ENCODE measurements around the gene IL4. TPM values are rescaled to one million over a fixed set of nuclear protein-coding genes. Genes with fewer than 3 reads are reported as not detected.

The IL4 gene
- total RNA-seq, 1 donor from 2014 or later: not detected

DNA sequence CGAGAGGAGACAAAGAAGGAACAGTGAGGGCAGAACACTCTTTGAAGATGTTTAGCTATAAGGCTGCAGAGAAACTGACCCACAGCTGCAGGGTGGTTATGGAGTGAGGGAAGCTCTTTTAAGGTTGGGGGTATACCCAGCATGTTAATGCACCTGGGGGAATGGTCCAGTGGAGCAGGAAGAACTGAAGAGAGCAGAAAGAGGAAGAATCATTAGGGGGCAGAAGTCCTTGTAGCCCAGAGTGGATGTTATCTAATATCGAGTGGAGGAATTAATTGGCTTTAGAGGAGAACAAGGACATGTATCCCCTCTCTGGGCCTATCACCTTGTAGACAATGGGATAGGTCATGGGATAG, 7.7 kb downstream of the IL4 start:
- Histone ChIP-seq H3K27ac (no peak overlapping the region), H3K27me3 (no peaks in the 10 kb centered on the region), H3K4me1 (peaks cover 9 to 16% of the 10 kb centered on the region in 2 donors), H3K4me3 (no peak overlapping the region), H3K36me3 (no peaks in the 10 kb centered on the region), H3K9me3 (no peaks in the 10 kb centered on the region)
- TF ChIP-seq, protein P1, sequence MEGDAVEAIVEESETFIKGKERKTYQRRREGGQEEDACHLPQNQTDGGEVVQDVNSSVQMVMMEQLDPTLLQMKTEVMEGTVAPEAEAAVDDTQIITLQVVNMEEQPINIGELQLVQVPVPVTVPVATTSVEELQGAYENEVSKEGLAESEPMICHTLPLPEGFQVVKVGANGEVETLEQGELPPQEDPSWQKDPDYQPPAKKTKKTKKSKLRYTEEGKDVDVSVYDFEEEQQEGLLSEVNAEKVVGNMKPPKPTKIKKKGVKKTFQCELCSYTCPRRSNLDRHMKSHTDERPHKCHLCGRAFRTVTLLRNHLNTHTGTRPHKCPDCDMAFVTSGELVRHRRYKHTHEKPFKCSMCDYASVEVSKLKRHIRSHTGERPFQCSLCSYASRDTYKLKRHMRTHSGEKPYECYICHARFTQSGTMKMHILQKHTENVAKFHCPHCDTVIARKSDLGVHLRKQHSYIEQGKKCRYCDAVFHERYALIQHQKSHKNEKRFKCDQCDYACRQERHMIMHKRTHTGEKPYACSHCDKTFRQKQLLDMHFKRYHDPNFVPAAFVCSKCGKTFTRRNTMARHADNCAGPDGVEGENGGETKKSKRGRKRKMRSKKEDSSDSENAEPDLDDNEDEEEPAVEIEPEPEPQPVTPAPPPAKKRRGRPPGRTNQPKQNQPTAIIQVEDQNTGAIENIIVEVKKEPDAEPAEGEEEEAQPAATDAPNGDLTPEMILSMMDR (IDR thresholded peaks at IDR 0.05): no peak
- DNase-seq (ENCODE audit: low spot score in 2 of 2): no peak
- intact Hi-C loops (cut with DNase I): no loop called here

DNA sequence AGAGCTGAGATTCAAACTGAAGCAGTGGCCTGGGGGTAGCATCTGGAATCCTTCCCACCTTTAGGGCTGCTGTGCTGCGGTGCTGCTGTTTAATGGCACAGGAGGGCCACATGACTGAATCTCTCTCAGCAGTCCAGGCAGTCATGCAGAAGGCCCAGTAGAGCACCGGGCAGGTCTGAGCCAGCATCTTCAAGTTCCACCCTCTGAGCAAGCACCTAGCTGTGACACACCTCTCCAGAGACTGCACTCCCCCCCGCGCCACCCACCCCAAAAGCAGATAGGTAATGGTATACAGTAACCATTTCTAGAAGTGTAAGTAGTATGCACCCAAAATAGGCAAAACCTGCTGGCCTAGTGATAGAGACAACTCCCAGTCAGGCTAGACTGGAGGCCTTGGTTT, 8.2 kb downstream of the IL4 start:
- Histone ChIP-seq H3K27me3 (no peaks in the 10 kb centered on the region), H3K27ac (no peak overlapping the region), H3K4me3 (no peak overlapping the region), H3K4me1 (peaks cover 9 to 11% of the 10 kb centered on the region in 2 donors), H3K9me3 (no peaks in the 10 kb centered on the region), H3K36me3 (no peaks in the 10 kb centered on the region)
- TF ChIP-seq, protein P1 (IDR thresholded peaks at IDR 0.05): no peak
- no peak for DNase-seq (ENCODE audit: low spot score in 2 of 2)
- intact Hi-C loops (cut with DNase I): no loop called here

DNA sequence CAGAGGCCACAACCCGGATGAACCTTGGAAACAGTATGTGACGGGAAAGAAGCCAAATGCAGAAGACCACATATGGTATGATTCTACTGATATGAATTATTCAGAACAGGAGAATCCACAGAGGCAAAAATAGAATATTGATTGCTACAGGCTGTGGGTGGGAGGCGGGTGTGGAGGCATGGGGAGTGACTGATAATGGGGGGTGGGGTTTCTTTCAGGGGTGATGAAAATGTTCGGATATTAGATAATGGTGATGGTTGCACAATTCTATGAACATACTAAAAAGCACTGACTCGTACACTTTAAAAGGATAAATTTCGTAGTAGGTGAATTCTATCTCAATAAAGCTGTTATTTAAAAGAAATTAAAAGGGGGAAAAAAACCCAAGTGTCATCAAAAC, 10.7 kb downstream of the IL4 start:
- TF ChIP-seq, protein P1 (IDR thresholded peaks at IDR 0.05): no peak
- Histone ChIP-seq H3K27me3 (no peaks in the 10 kb centered on the region), H3K27ac (no peak overlapping the region), H3K9me3 (no peaks in the 10 kb centered on the region), H3K4me1 (no peaks in the 10 kb centered on the region), H3K4me3 (no peak overlapping the region), H3K36me3 (peaks cover 0 to 3% of the 10 kb centered on the region in 2 donors)
- intact Hi-C loops (cut with DNase I): no loop called here
- no peak for DNase-seq (ENCODE audit: low spot score in 2 of 2)

DNA sequence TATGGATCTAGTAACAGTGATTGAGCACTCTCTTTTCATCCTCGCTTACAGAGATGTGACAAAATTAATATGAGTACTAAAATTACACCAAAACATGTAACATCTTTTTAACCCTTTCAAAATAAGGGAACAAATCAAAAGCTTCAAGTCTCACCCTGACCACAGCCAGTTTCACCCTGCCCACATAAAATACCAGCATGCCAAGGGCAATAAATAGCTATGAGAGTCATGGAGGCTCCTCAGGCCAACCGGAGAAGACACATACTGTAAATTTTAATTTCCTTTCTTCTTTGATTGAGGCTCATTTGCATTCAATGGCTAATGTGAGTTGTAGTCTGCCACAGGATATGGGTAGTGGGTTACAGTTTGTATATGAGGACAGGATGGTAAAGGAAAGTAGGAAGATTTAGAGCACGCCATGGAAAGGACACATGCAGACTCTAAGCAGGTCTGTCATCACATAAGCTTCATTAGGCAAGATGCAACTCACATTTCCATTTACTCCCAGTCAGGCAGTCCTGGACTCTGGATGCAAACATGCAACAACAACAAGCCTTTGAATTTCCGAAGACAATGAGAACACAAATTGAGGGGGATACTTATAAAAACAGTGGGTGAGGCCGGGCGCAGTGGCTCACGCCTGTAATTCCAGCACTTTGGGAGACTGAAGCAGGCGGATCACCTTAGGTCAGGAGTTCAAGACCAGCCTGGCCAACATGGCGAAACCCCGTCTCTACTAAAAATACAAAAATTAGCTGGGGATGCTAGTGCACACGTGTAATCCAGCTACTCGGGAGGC, 11.3 kb downstream of the IL4 start:
- Histone ChIP-seq H3K4me1 (no peaks in the 10 kb centered on the region), H3K27ac (no peak overlapping the region), H3K4me3 (no peak overlapping the region), H3K27me3 (no peaks in the 10 kb centered on the region), H3K36me3 (peaks cover 0 to 3% of the 10 kb centered on the region in 2 donors), H3K9me3 (no peaks in the 10 kb centered on the region)
- DNase-seq (ENCODE audit: low spot score in 2 of 2): no peak
- TF ChIP-seq, protein P1 (IDR thresholded peaks at IDR 0.05): no peak
- intact Hi-C loops (cut with DNase I): loop anchor here (5.0 kb wide), 1 partner anchor 43 kb away; no protein-coding TSS in a partner anchor

DNA sequence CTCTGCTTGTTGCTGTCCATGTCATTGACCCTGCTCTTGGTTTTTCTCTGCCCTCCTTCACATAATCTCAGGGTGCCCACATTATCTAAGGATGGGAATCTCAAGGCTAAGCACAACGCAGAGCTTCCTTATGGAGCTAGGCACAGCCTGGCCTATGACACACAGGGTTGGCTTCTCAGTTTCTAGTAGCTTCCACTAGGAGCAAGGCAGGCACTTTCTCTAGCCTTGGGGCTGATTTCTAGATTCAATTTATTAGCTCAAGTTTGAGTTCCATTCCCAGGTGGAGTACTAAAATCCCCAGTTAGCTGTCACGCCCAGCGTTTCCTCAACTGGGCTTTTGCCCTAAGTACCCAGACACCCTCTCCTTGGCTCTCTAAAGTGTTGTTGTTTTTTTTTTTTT, 12.4 kb downstream of the IL4 start:
- intact Hi-C loops (cut with DNase I): loop anchor here (5.0 kb wide), 1 partner anchor 44 kb away; no protein-coding TSS in a partner anchor
- Histone ChIP-seq H3K4me1 (no peaks in the 10 kb centered on the region), H3K9me3 (no peaks in the 10 kb centered on the region), H3K36me3 (peaks cover 0 to 3% of the 10 kb centered on the region in 2 donors), H3K27me3 (no peaks in the 10 kb centered on the region), H3K27ac (no peak overlapping the region), H3K4me3 (no peak overlapping the region)
- DNase-seq (ENCODE audit: low spot score in 2 of 2): no peak
- TF ChIP-seq, protein P1 (IDR thresholded peaks at IDR 0.05): no peak

All from ascending aorta (tissue), 2 donors.